HFFc6 (cell line): Measurements from ENCODE around the gene TFF3. TPM values are rescaled to one million over a fixed set of nuclear protein-coding genes. Genes with fewer than 3 reads are reported as not detected.

Experiments
- DNase-seq: peaks from one replicate; pipeline ENCODE4 v3.0.0-alpha.2; 2018
- H3K27ac Mint-ChIP-seq: 2 replicates; pipeline ENCODE4 v1.8.0; 2020; ENCODE audit warnings: mild to moderate bottlenecking, mixed read lengths
- H3K27me3 Mint-ChIP-seq: 2 replicates; pipeline ENCODE4 v1.8.0; 2021; ENCODE audit warnings: mild to moderate bottlenecking, moderate library complexity, mixed read lengths; ENCODE audit not compliant: insufficient read depth
- H3K36me3 Mint-ChIP-seq: 2 replicates; pipeline ENCODE4 v1.8.0; 2021; ENCODE audit warnings: low read depth, mixed read lengths
- H3K4me1 Mint-ChIP-seq: 2 replicates; pipeline ENCODE4 v1.8.0; 2020; ENCODE audit warnings: low read depth, mixed read lengths
- H3K4me3 Mint-ChIP-seq: 2 replicates; pipeline ENCODE4 v1.8.0; 2020; ENCODE audit warnings: mild to moderate bottlenecking, moderate library complexity, mixed read lengths
- H3K9me3 Mint-ChIP-seq: 2 replicates; pipeline ENCODE4 v1.8.0; 2020; ENCODE audit warnings: mild to moderate bottlenecking, mixed read lengths
- CTCF ChIP-seq: fragments of 200-600 bp; sonication (generic); IDR thresholded peaks from 2 replicates; pipeline ENCODE4 v1.5.0; 2021; ENCODE audit warnings: antibody characterized with exemption, mild to moderate bottlenecking
- total RNA-seq, 6 experiments: library from RNA; stranded (reverse); fragmentation: NEBNext Ultra II Directional; extraction: Animal tissue kit (Norgen Biotek cat#: 25700); gene quantifications; 2 replicates in 1 of 6; 3 replicates in 5 of 6; pipeline ENCODE4 v1.2.3, GENCODE V29; 2021

The TFF3 gene
- total RNA-seq, 6 experiments from 2014 or later: not detected

GRCh38 chr21:42285569-42286245 is 29.5 kb downstream of the TFF3 start:
- TF ChIP-seq CTCF: no peak
- H3K27me3 Mint-ChIP-seq: no peaks in the 10 kb centered on the region; the same call in 1 of the 2 replicates
- H3K9me3 Mint-ChIP-seq: peaks cover 56% of the 10 kb centered on the region
- H3K27ac Mint-ChIP-seq: no peak overlapping the region
- H3K4me1 Mint-ChIP-seq: no peaks in the 10 kb centered on the region
- no peak for DNase-seq
- H3K36me3 Mint-ChIP-seq: no peaks in the 10 kb centered on the region; the same call in 1 of the 2 replicates
- no peak overlapping the region for H3K4me3 Mint-ChIP-seq

- Mint-ChIP-seq H3K9me3 (peaks cover 64% of the 10 kb centered on the region), H3K27me3 (no peaks in the 10 kb centered on the region; the same call in none of the 2 replicates), H3K27ac (no peak overlapping the region), H3K4me1 (no peaks in the 10 kb centered on the region), H3K36me3 (no peaks in the 10 kb centered on the region; the same call in 1 of the 2 replicates), H3K4me3 (no peak overlapping the region)
- TF ChIP-seq CTCF: no peak
- DNase-seq: no peak
Measured at GRCh38 chr21:42282715-42283114, 32.5 kb downstream of the TFF3 start.

GRCh38 chr21:42282021-42282420 is 33.2 kb downstream of the TFF3 start:
- no peak overlapping the region for H3K27ac Mint-ChIP-seq
- no peaks in the 10 kb centered on the region; the same call in 1 of the 2 replicates for H3K36me3 Mint-ChIP-seq
- H3K9me3 Mint-ChIP-seq: peaks cover 60% of the 10 kb centered on the region
- no peak for DNase-seq
- no peak for TF ChIP-seq CTCF
- H3K4me3 Mint-ChIP-seq: no peak overlapping the region
- H3K27me3 Mint-ChIP-seq: no peaks in the 10 kb centered on the region; the same call in none of the 2 replicates
- H3K4me1 Mint-ChIP-seq: no peaks in the 10 kb centered on the region

- Mint-ChIP-seq H3K9me3 (peaks cover 56% of the 10 kb centered on the region), H3K27me3 (no peaks in the 10 kb centered on the region; the same call in none of the 2 replicates), H3K27ac (no peak overlapping the region), H3K36me3 (no peaks in the 10 kb centered on the region), H3K4me1 (no peaks in the 10 kb centered on the region), H3K4me3 (no peak overlapping the region)
- no peak for TF ChIP-seq CTCF
- no peak for DNase-seq
Measured at GRCh38 chr21:42281181-42281680, 34.0 kb downstream of the TFF3 start.

- Mint-ChIP-seq H3K36me3 (no peaks in the 10 kb centered on the region), H3K4me3 (no peak overlapping the region), H3K27me3 (no peaks in the 10 kb centered on the region; the same call in none of the 2 replicates), H3K9me3 (peaks cover 50% of the 10 kb centered on the region), H3K4me1 (no peaks in the 10 kb centered on the region), H3K27ac (no peak overlapping the region)
- no peak for TF ChIP-seq CTCF
- DNase-seq: no peak
Measured at GRCh38 chr21:42280356-42281180, 34.6 kb downstream of the TFF3 start.
